Upper lobe of left lung (tissue), 6 donors: ENCODE measurements around the gene EIF3F. TPM values are rescaled to one million over a fixed set of nuclear protein-coding genes. Genes with fewer than 3 reads are reported as not detected.

Experiments used
- ATAC-seq, 2 donors: fragments of 200-7000 bp; cut with Tn5 transposase; one replicate each; pipeline ENCODE4 v1.9.1; 2022; ENCODE audit warnings: mild to moderate bottlenecking in 2 of 2, moderate library complexity in 2 of 2; ENCODE audit not compliant: low FRiP score in 2 of 2
- DNase-seq, 2 donors: peaks; one replicate each; pipeline ENCODE4 v3.0.0-alpha.2; 2019 to 2020
- H3K27ac ChIP-seq, 4 donors: fragments of 200-600 bp; sonication (generic); one replicate each; pipeline ENCODE4 v1.5.1; 2016 to 2019
- H3K27me3 ChIP-seq, 4 donors: fragments of 200-600 bp; sonication (generic); one replicate each; pipeline ENCODE4 v1.5.1; 2017 to 2019
- H3K36me3 ChIP-seq, 4 donors: fragments of 200-600 bp; sonication (generic); one replicate each; pipeline ENCODE4 v1.5.1; 2016 to 2019
- H3K4me1 ChIP-seq, 4 donors: fragments of 200-600 bp; sonication (generic); one replicate each; pipeline ENCODE4 v1.5.1; 2018 to 2019
- H3K4me3 ChIP-seq, 4 donors: fragments of 200-600 bp; sonication (generic); one replicate each; pipeline ENCODE4 v1.5.1; 2017 to 2019; ENCODE audit warnings: mild to moderate bottlenecking in 2 of 4, moderate library complexity in 1 of 4
- H3K9me3 ChIP-seq, 4 donors: fragments of 200-600 bp; sonication (generic); one replicate each; pipeline ENCODE4 v1.5.1; 2018 to 2019
- EP300 ChIP-seq, 4 donors: sonication (generic); formaldehyde crosslinking; IDR thresholded peaks; one replicate each; pipeline ENCODE4 v1.5.1; 2017; ENCODE audit warnings: antibody characterized with exemption in 4 of 4, control low read depth in 2 of 4
- POLR2A ChIP-seq, 4 donors: fragments of 450-650 bp; IDR thresholded peaks; one replicate each; pipeline ENCODE4 v1.5.1; 2016 to 2017; ENCODE audit warnings: antibody characterized with exemption in 4 of 4, mild to moderate bottlenecking in 2 of 4
- POLR2AphosphoS5 ChIP-seq, 2 donors: sonication (generic); formaldehyde crosslinking; IDR thresholded peaks; one replicate each; pipeline ENCODE4 v1.5.1; 2017; ENCODE audit warnings: antibody characterized with exemption in 2 of 2
- WGBS, 2 donors: methylation state at CpG; one replicate each; pipeline ENCODE4 v1.1.5; 2017 to 2018; 5-methylcytosine and 5-hydroxymethylcytosine counted together
- total RNA-seq, 6 donors: library from RNA; depleted of rRNA in 4 of 6; stranded (reverse); fragments of >200 nt in 4 of 6; gene quantifications; one replicate each; pipeline versions ENCODE4 v1.1.0 to v1.2.1, GENCODE V29; 2016 to 2021
- TF ChIP-seq, protein P1 (sequence below), 6 experiments: fragments of 450-650 bp in 4 of 6; fragments of 200-600 bp in 2 of 6; sonication (generic) in 2 of 6; IDR thresholded peaks; one replicate each; pipeline ENCODE4 v1.5.1; 2016 to 2019; ENCODE audit warnings: antibody characterized with exemption in 6 of 6
- donor health status: DM: no; HTN: no; CAD: no; lungs with moderate emphysema.
- donor health status: DM: no; HTN: yes; CAD: no; lungs with severe emphysema.

Gene EIF3F
- total RNA-seq, 6 donors from 2014 or later, result 135 to 321 (median 235) TPM

DNA sequence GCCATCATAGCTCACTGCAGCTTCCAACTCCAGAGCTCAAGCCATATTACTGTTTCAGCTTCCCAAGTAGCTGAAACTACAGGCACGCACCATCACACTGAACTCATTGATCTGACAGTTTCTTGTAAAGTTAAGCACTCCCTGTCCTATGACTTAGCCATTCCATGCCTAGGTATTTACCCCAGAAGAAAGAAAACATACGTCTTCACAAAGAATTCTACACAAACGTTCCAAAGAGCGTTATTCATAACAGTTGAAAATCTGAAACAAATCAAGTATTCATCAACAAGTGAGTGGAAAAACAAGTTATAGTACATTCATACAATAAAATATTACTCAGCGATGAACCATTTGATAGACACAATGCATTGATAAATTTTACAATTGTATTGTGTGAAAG lies 14.1 kb upstream of the EIF3F start:
- Histone ChIP-seq H3K4me1 (peaks cover 0 to 4% (median 0%) of the 10 kb centered on the region in 4 donors), H3K9me3 (no peaks in the 10 kb centered on the region), H3K27me3 (no peaks in the 10 kb centered on the region), H3K4me3 (no peak overlapping the region), H3K27ac (no peak overlapping the region), H3K36me3 (no peaks in the 10 kb centered on the region)
- no peak for TF ChIP-seq EP300 (IDR thresholded peaks at IDR 0.05)
- TF ChIP-seq POLR2A (IDR thresholded peaks at IDR 0.05), result no peak
- TF ChIP-seq POLR2AphosphoS5 (IDR thresholded peaks at IDR 0.05), result no peak
- TF ChIP-seq, protein P1, sequence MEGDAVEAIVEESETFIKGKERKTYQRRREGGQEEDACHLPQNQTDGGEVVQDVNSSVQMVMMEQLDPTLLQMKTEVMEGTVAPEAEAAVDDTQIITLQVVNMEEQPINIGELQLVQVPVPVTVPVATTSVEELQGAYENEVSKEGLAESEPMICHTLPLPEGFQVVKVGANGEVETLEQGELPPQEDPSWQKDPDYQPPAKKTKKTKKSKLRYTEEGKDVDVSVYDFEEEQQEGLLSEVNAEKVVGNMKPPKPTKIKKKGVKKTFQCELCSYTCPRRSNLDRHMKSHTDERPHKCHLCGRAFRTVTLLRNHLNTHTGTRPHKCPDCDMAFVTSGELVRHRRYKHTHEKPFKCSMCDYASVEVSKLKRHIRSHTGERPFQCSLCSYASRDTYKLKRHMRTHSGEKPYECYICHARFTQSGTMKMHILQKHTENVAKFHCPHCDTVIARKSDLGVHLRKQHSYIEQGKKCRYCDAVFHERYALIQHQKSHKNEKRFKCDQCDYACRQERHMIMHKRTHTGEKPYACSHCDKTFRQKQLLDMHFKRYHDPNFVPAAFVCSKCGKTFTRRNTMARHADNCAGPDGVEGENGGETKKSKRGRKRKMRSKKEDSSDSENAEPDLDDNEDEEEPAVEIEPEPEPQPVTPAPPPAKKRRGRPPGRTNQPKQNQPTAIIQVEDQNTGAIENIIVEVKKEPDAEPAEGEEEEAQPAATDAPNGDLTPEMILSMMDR (IDR thresholded peaks at IDR 0.05), result no peak
- ATAC-seq (no peak), DNase-seq (no peak)
- 85 to 92% methylated on average over 5 of the region's 5 CpGs for WGBS, 2 donors

GRCh38 chr11:7974668-7975067 lies 12.5 kb upstream of the EIF3F start:
- TF ChIP-seq POLR2A (IDR thresholded peaks at IDR 0.05) (no peak), EP300 (IDR thresholded peaks at IDR 0.05) (no peak), POLR2AphosphoS5 (IDR thresholded peaks at IDR 0.05) (no peak)
- TF ChIP-seq, protein P1 (IDR thresholded peaks at IDR 0.05), result no peak
- Histone ChIP-seq H3K27me3 (no peaks in the 10 kb centered on the region), H3K36me3 (no peaks in the 10 kb centered on the region), H3K9me3 (no peaks in the 10 kb centered on the region), H3K4me3 (no peak overlapping the region), H3K4me1 (peaks cover 0 to 4% (median 0%) of the 10 kb centered on the region in 4 donors), H3K27ac (no peak overlapping the region)
- DNase-seq (no peak), ATAC-seq (no peak)
- WGBS, 2 donors, result 76 to 87% methylated on average over 2 of the region's 2 CpGs

DNA sequence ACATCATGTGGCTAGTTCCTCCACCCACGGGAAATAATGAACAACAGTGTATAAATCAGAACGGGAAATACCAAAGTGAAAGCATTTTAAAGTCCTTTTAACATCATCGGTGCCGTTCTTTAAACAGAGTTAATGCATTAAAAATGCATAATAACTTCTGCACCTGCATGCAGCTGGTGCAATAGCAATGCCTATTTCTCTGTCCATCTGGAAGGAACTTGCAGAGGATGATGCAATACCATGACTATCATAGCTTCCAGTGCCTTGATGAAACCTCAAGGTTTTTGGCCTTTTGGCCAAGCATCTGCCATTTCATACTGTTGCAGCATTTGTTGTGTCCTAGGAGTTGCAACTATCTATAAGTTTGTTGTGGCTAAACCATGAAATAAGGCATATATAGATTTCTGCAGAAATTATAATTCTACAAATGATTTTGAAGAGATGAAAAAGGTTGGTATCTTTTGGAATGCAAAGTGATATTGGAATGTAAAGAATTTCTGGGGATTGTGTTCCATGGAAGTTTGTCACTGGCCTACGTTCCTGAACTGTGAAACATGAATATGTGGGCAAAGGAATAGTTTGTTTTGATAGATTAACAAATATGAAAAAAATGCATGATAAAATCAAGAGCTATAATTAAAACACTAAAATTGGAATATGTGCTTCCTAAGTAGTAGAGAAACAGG lies 9.8 kb upstream of the EIF3F start:
- Histone ChIP-seq H3K4me1 (peaks cover 0 to 4% (median 0%) of the 10 kb centered on the region in 4 donors), H3K4me3 (no peak overlapping the region), H3K9me3 (no peaks in the 10 kb centered on the region), H3K36me3 (no peaks in the 10 kb centered on the region), H3K27me3 (no peaks in the 10 kb centered on the region), H3K27ac (peak overlapping the region in 1 of 4 donors; percentile 24)
- no peak for TF ChIP-seq POLR2AphosphoS5 (IDR thresholded peaks at IDR 0.05)
- TF ChIP-seq POLR2A (IDR thresholded peaks at IDR 0.05), result no peak
- no peak for TF ChIP-seq EP300 (IDR thresholded peaks at IDR 0.05)
- DNase-seq (no peak), ATAC-seq (no peak)
- 50 to 54% methylated on average over 5 of the region's 5 CpGs for WGBS, 2 donors

DNA sequence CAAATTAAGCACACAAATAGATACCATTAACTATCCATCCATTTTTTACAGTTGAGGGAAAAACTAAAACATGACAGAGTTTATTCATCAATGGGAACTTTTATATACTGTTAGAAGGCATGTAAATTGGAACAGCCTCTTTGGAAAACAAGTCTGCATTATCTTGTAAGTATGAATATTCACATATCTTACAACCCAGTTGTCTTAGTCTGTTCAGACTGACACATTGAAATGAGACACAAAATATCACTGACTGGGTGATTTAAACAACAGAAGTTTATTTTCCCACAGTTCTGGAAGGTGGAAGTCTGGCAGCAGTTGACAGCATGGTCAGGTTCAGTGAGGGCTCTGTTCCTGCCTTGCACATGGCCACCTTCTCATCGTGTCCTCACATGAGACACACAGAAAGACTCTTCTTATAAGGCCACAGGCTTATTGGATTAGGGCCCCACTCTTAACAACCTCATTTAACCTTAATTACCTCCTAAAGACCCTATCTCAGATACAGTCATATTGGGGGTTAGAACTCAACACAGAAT lies 5.4 kb upstream of the EIF3F start:
- Histone ChIP-seq H3K27me3 (no peaks in the 10 kb centered on the region), H3K9me3 (no peaks in the 10 kb centered on the region), H3K4me3 (no peak overlapping the region), H3K36me3 (no peaks in the 10 kb centered on the region), H3K27ac (no peak overlapping the region), H3K4me1 (peaks cover 5 to 15% (median 9%) of the 10 kb centered on the region in 4 donors)
- ATAC-seq (no peak), DNase-seq (no peak)
- 63 to 89% methylated on average over 1 of the region's 1 CpG for WGBS, 2 donors
- TF ChIP-seq POLR2AphosphoS5 (IDR thresholded peaks at IDR 0.05) (no peak), POLR2A (IDR thresholded peaks at IDR 0.05) (no peak), EP300 (IDR thresholded peaks at IDR 0.05) (no peak)
- TF ChIP-seq, protein P1 (IDR thresholded peaks at IDR 0.05), result no peak

DNA sequence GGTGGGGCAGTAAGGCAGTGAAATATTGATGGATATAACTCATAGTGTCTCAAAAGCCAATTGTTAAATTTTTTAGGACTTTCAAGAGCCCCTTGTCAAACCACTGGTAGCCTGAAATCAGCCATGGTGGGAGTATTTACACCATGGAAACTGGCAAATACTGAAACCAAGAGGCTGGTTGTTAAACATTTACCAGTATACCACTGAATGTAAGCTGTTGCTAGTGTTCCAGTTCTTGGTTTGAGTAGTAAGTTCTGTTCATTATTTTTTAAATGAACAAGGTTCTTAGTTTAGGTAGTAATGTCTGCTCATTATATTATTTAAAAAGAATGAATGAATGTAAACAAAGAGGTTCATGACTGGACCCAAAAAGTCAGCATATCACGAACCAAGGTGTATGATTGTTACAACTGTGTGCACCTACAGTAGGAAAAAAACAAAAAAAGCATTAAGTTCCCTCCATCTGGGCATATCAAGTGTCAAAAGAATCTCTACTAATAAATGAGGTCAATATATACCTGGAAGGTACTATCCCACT lies 4.5 kb upstream of the EIF3F start:
- no peaks in the 10 kb centered on the region for H3K9me3 ChIP-seq
- no peak for DNase-seq
- no peak overlapping the region for H3K4me3 ChIP-seq
- H3K36me3 ChIP-seq, result no peaks in the 10 kb centered on the region
- 75 to 82% methylated on average over 1 of the region's 1 CpG for WGBS, 2 donors
- H3K4me1 ChIP-seq, result peaks cover 6 to 14% (median 10%) of the 10 kb centered on the region in 4 donors
- H3K27ac ChIP-seq, result no peak overlapping the region
- H3K27me3 ChIP-seq, result no peaks in the 10 kb centered on the region
- TF ChIP-seq POLR2AphosphoS5 (IDR thresholded peaks at IDR 0.05), result no peak
- TF ChIP-seq, protein P1 (IDR thresholded peaks at IDR 0.05), result no peak
- no peak for TF ChIP-seq EP300 (IDR thresholded peaks at IDR 0.05)
- no peak for TF ChIP-seq POLR2A (IDR thresholded peaks at IDR 0.05)
- no peak for ATAC-seq
